Common myeloid progenitor, CD34-positive (primary cell): Measurements from ENCODE around the gene FGD2. TPM values are rescaled to one million over a fixed set of nuclear protein-coding genes. Genes with fewer than 3 reads are reported as not detected.
A peak's percentile ranks its signal among the peaks of the same experiment; 100 is the strongest.

Experiments
- CTCF ChIA-PET: fragments of 350-600 bp; sonication (Branson Sonifier 250); formaldehyde crosslinking; loops from one replicate; lab custom pipeline; 2021; ENCODE audit warnings: antibody characterized with exemption; lab: Charles Lee
- POLR2A ChIA-PET: fragments of 350-600 bp; sonication (Branson Sonifier 250); formaldehyde crosslinking; loops from one replicate; lab custom pipeline; 2021; ENCODE audit warnings: antibody characterized with exemption; lab: Charles Lee
- DNase-seq, 3 donors: peaks; one replicate each; pipeline versions ENCODE4 v3.0.0 to v3.0.0-alpha.2; 2013
- H3K27ac ChIP-seq, 2 experiments: 1 replicate in 1 of 2; 2 replicates in 1 of 2; pipeline ENCODE4 v1.7.0; 2013; ENCODE audit warnings: inconsistent platforms in 2 of 2, low read length in 2 of 2, mild to moderate bottlenecking in 2 of 2, low read depth in 1 of 2, moderate library complexity in 1 of 2; ENCODE audit not compliant: severe bottlenecking in 2 of 2, insufficient read depth in 1 of 2, poor library complexity in 1 of 2
- H3K27me3 ChIP-seq, 5 experiments: replicated peaks in 2 of 5; 1 replicate in 3 of 5; 2 replicates in 2 of 5; pipeline versions ENCODE4 v1.6.1 to v1.7.0; 2013; ENCODE audit warnings: low read length in 4 of 5, mild to moderate bottlenecking in 2 of 5, moderate library complexity in 2 of 5, inconsistent platforms in 1 of 5; ENCODE audit not compliant: insufficient read depth in 5 of 5, control insufficient read depth in 4 of 5
- H3K36me3 ChIP-seq, 4 experiments: 1 replicate in 2 of 4; 2 replicates in 2 of 4; pipeline versions ENCODE4 v1.6.1 to v1.7.0; 2013; ENCODE audit warnings: low read length in 3 of 4, control low read depth in 1 of 4, mild to moderate bottlenecking in 1 of 4; ENCODE audit not compliant: control insufficient read depth in 4 of 4, insufficient read depth in 4 of 4
- H3K4me1 ChIP-seq, 4 experiments: 1 replicate in 3 of 4; 2 replicates in 1 of 4; pipeline versions ENCODE4 v1.6.1 to v1.7.1; 2013; ENCODE audit warnings: low read length in 3 of 4, mild to moderate bottlenecking in 3 of 4, control low read depth in 1 of 4, inconsistent platforms in 1 of 4, moderate library complexity in 1 of 4; ENCODE audit not compliant: control insufficient read depth in 4 of 4, insufficient read depth in 4 of 4; ENCODE audit errors: control extremely low read depth in 1 of 4
- H3K4me3 ChIP-seq, 7 experiments: 1 replicate in 4 of 7; 2 replicates in 3 of 7; pipeline versions ENCODE4 v1.5.1 to v1.7.0; 2013; ENCODE audit warnings: mild to moderate bottlenecking in 7 of 7, low read length in 6 of 7, moderate library complexity in 6 of 7, inconsistent platforms in 2 of 7, low read depth in 2 of 7, control low read depth in 1 of 7; ENCODE audit not compliant: insufficient read depth in 4 of 7, control insufficient read depth in 1 of 7; ENCODE audit errors: extremely low read depth in 1 of 7
- H3K9me3 ChIP-seq, 5 experiments: 1 replicate in 4 of 5; 2 replicates in 1 of 5; pipeline versions ENCODE4 v1.6.1 to v1.7.1; 2013; ENCODE audit warnings: low read length in 4 of 5, mild to moderate bottlenecking in 2 of 5, inconsistent platforms in 1 of 5, low read depth in 1 of 5, moderate library complexity in 1 of 5; ENCODE audit not compliant: control insufficient read depth in 4 of 5, insufficient read depth in 2 of 5; ENCODE audit errors: control extremely low read depth in 1 of 5
- WGBS: methylation state at CpG from one replicate; pipeline ENCODE4 v1.1.5; 2013; ENCODE audit not compliant: insufficient coverage; 5-methylcytosine and 5-hydroxymethylcytosine counted together
- polyA plus RNA-seq: library from polyadenylated mRNA; unstranded; fragments of 120-200 nt; gene quantifications from one replicate; pipeline ENCODE4 v1.2.1, GENCODE V29; 2013

The FGD2 gene
- polyA plus RNA-seq: 2.5 TPM

GRCh38 chr6:37005061-37005810, at the start of gene FGD2:
TSS of gene FGD2 (plus strand) at chr6:37005655. CDS start at chr6:37005818, 163 bp downstream.
- POLR2A ChIA-PET: no interaction called here
- Histone ChIP-seq H3K27ac (peak within 1 kb of the TSS in 1 of 2 experiments; percentile 10), H3K36me3 (no peaks in the 10 kb centered on the region), H3K4me3 (peak within 1 kb of the TSS in 4 of 7 experiments; percentile 11 to 65 (median 26)), H3K27me3 (no peaks in the 10 kb centered on the region), H3K9me3 (no peaks in the 10 kb centered on the region), H3K4me1 (peaks cover 6 to 53% (median 27%) of the 10 kb centered on the region in 4 experiments)
- DNase-seq: peak; percentile 52 to 85 (median 85)
- 57% methylated on average over 6 of the region's 14 CpGs for WGBS
- CTCF ChIA-PET: interaction anchor here (0.7 to 5.0 kb wide), 5 partner anchors 13 to 685 kb away, joined by 3 to 57 read pairs (median 5); no protein-coding TSS in a partner anchor

GRCh38 chr6:36955671-36956445, 49.6 kb upstream of the FGD2 start:
- WGBS: 78% methylated on average over 7 of the region's 9 CpGs
- peaks cover 0 to 29% (median 23%) of the 10 kb centered on the region in 4 experiments for H3K4me1 ChIP-seq
- no peaks in the 10 kb centered on the region for H3K36me3 ChIP-seq
- H3K4me3 ChIP-seq: no peak overlapping the region
- ChIA-PET POLR2A (interaction anchor here (0.5 to 0.6 kb wide), 2 partner anchors 42 to 275 kb away, joined by 3 read pairs; no protein-coding TSS in a partner anchor), CTCF (interaction anchor here (0.7 to 2.5 kb wide), 6 partner anchors 9 to 66 kb away, joined by 3 to 8 read pairs (median 4); no protein-coding TSS in a partner anchor)
- no peak overlapping the region for H3K27ac ChIP-seq
- peak in 1 of 3 donors; percentile 21 for DNase-seq
- H3K9me3 ChIP-seq: no peaks in the 10 kb centered on the region
- peaks cover 0 to 78% (median 32%) of the 10 kb centered on the region in 5 experiments for H3K27me3 ChIP-seq

GRCh38 chr6:36956446-36956820, 49.0 kb upstream of the FGD2 start:
- no peak for DNase-seq
- peaks cover 0 to 78% (median 38%) of the 10 kb centered on the region in 5 experiments for H3K27me3 ChIP-seq
- POLR2A ChIA-PET: interaction anchor here (0.5 to 0.6 kb wide), 2 partner anchors 42 to 276 kb away, joined by 3 read pairs; no protein-coding TSS in a partner anchor
- no peaks in the 10 kb centered on the region for H3K9me3 ChIP-seq
- H3K27ac ChIP-seq: no peak overlapping the region
- no peaks in the 10 kb centered on the region for H3K36me3 ChIP-seq
- H3K4me3 ChIP-seq: no peak overlapping the region
- CTCF ChIA-PET: interaction anchor here (0.7 to 1.5 kb wide), 6 partner anchors 10 to 65 kb away, joined by 3 to 5 read pairs (median 4); no protein-coding TSS in a partner anchor
- peaks cover 0 to 29% (median 23%) of the 10 kb centered on the region in 4 experiments for H3K4me1 ChIP-seq

GRCh38 chr6:36957773-36958271, 47.6 kb upstream of the FGD2 start:
- no peaks in the 10 kb centered on the region for H3K9me3 ChIP-seq
- peaks cover 0 to 74% (median 41%) of the 10 kb centered on the region in 5 experiments for H3K27me3 ChIP-seq
- WGBS: 93% methylated on average over 7 of the region's 9 CpGs
- H3K27ac ChIP-seq: no peak overlapping the region
- CTCF ChIA-PET: interaction anchor here (1.0 to 1.4 kb wide), 2 partner anchors 11 to 191 kb away, joined by 3 read pairs; no protein-coding TSS in a partner anchor
- DNase-seq: no peak
- no peak overlapping the region for H3K4me3 ChIP-seq
- POLR2A ChIA-PET: no interaction called here
- H3K4me1 ChIP-seq: peaks cover 0 to 29% (median 25%) of the 10 kb centered on the region in 4 experiments
- no peaks in the 10 kb centered on the region for H3K36me3 ChIP-seq

GRCh38 chr6:36958775-36959554, 46.5 kb upstream of the FGD2 start:
- no peak for DNase-seq
- 92% methylated on average over 43 of the region's 44 CpGs for WGBS
- CTCF ChIA-PET: interaction anchor here (1.4 kb wide), 1 partner anchor 10 kb away, joined by 3 read pairs; no protein-coding TSS in a partner anchor
- POLR2A ChIA-PET: no interaction called here
- Histone ChIP-seq H3K4me1 (peaks cover 0 to 34% (median 30%) of the 10 kb centered on the region in 4 experiments), H3K27me3 (peaks cover 0 to 70% (median 41%) of the 10 kb centered on the region in 5 experiments), H3K27ac (no peak overlapping the region), H3K36me3 (no peaks in the 10 kb centered on the region), H3K4me3 (no peak overlapping the region), H3K9me3 (no peaks in the 10 kb centered on the region)

GRCh38 chr6:36959555-36960250, 45.8 kb upstream of the FGD2 start:
- ChIA-PET CTCF (no interaction called here), POLR2A (no interaction called here)
- Histone ChIP-seq H3K36me3 (no peaks in the 10 kb centered on the region), H3K4me1 (peaks cover 2 to 34% (median 30%) of the 10 kb centered on the region in 4 experiments), H3K27me3 (peaks cover 0 to 68% (median 40%) of the 10 kb centered on the region in 5 experiments), H3K9me3 (no peaks in the 10 kb centered on the region), H3K27ac (no peak overlapping the region), H3K4me3 (no peak overlapping the region)
- WGBS: 100% methylated on average over 8 of the region's 17 CpGs
- DNase-seq: no peak
